ENCODE results near the gene RPE.

The RPE gene

GRCh38 chr2:209985874-209986273 lies 16.6 kb upstream of the RPE start:
- no peak for TF ChIP-seq CTCF (IDR thresholded peaks at IDR 0.05)

GRCh38 chr2:209986415-209986814 lies 16.0 kb upstream of the RPE start:
- TF ChIP-seq CTCF (IDR thresholded peaks at IDR 0.05): no peak

GRCh38 chr2:209988010-209988409 lies 14.4 kb upstream of the RPE start:
- no peak for TF ChIP-seq CTCF (IDR thresholded peaks at IDR 0.05)

- TF ChIP-seq CTCF (IDR thresholded peaks at IDR 0.05): no peak
Observed at GRCh38 chr2:209990838-209991237, 11.6 kb upstream of the RPE start.

GRCh38 chr2:209993968-209994367 lies 8.5 kb upstream of the RPE start:
- TF ChIP-seq CTCF (IDR thresholded peaks at IDR 0.05): no peak

- TF ChIP-seq CTCF (IDR thresholded peaks at IDR 0.05): no peak
Observed at GRCh38 chr2:209998596-209998995, 3.8 kb upstream of the RPE start.

- no peak for TF ChIP-seq CTCF (IDR thresholded peaks at IDR 0.05)
Observed at GRCh38 chr2:210000464-210001324, 1.7 kb upstream of the RPE start.

Measured in LNCAP (cell line).